ENCODE data around the gene PLEKHG2. TPM values are rescaled to one million over a fixed set of nuclear protein-coding genes. Genes with fewer than 3 reads are reported as not detected.

The PLEKHG2 gene
- total and polyA plus RNA-seq, 7 experiments from 2014 or later = 2.6 to 205 (median 21.7) TPM

GRCh38 chr19:39411832-39412099, 703 bp upstream of the PLEKHG2 start:
- ATAC-seq (peak; percentile 60), DNase-seq (peak; percentile 75 to 96 (median 94))
- Histone ChIP-seq H3K4me3 (ENCODE audit: low read length) (peak overlapping the region; percentile 82), H3K36me3 (ENCODE audit: control insufficient read depth in 2 of 3, insufficient read depth in 3 of 3, low read length in 3 of 3) (peaks cover 12 to 37% (median 14%) of the 10 kb centered on the region in 3 experiments), H3K27ac (ENCODE audit: low read depth, low read length) (peak overlapping the region; percentile 100), H3K9me3 (ENCODE audit: control insufficient read depth in 2 of 3, low read length in 3 of 3) (no peaks in the 10 kb centered on the region), H3K27me3 (ENCODE audit: control insufficient read depth in 2 of 2, insufficient read depth in 2 of 2, low read length in 2 of 2) (no peaks in the 10 kb centered on the region), H3K4me1 (ENCODE audit: control insufficient read depth in 2 of 2, insufficient read depth in 2 of 2, low read length in 2 of 2) (peaks cover 24 to 28% of the 10 kb centered on the region in 2 donors)
- intact Hi-C loops (cut with micrococcal nuclease) = loop anchor here (1.0 to 5.0 kb wide), 13 partner anchors 9 to 1009 kb away; partner anchors contain the start of genes EID2B (in 2 of the 2), MED29 (in 2 of the 2), PAF1 (in 2 of the 2) and SAMD4B (in 2 of the 2)
- CTCF ChIA-PET = interaction anchor here (0.7 to 2.3 kb wide), 11 partner anchors 12 to 938 kb away, joined by 3 to 121 read pairs (median 4); partner anchors contain the start of genes MED29, PAF1, RPS16 and SAMD4B
- peaks cover 0 to 19% (median 0%) of the 10 kb centered on the region in 11 donors for H3K9me3 Mint-ChIP-seq
- H3K4me1 Mint-ChIP-seq = peaks cover 24 to 49% (median 35%) of the 10 kb centered on the region in 7 donors
- H3K36me3 Mint-ChIP-seq = peaks cover 13 to 33% (median 17%) of the 10 kb centered on the region in 5 donors
- H3K4me3 Mint-ChIP-seq = peak overlapping the region; percentile 84 to 99 (median 92)
- H3K27ac Mint-ChIP-seq = peak overlapping the region; percentile 90 to 100 (median 97)
- peaks cover 0 to 3% (median 0%) of the 10 kb centered on the region in 5 donors for H3K27me3 Mint-ChIP-seq
- POLR2A ChIA-PET = interaction anchor here (0.7 to 2.3 kb wide), 15 partner anchors 12 to 290 kb away, joined by 3 to 250 read pairs (median 6); partner anchors contain the start of genes EID2B, GMFG, MED29 and PAF1

- peak overlapping the region; percentile 82 for H3K4me3 ChIP-seq (ENCODE audit: low read length)
- Mint-ChIP-seq H3K4me1 (peaks cover 24 to 49% (median 35%) of the 10 kb centered on the region in 7 donors), H3K4me3 (peak overlapping the region; percentile 84 to 99 (median 92)), H3K27ac (peak overlapping the region; percentile 59 to 100 (median 90)), H3K9me3 (peaks cover 0 to 14% (median 0%) of the 10 kb centered on the region in 11 donors), H3K36me3 (peaks cover 11 to 30% (median 15%) of the 10 kb centered on the region in 5 donors), H3K27me3 (peaks cover 0 to 3% (median 0%) of the 10 kb centered on the region in 5 donors)
- ChIA-PET CTCF (interaction anchor here (1.7 to 2.3 kb wide), 2 partner anchors 14 to 20 kb away, joined by 7 to 121 read pairs; no protein-coding TSS in a partner anchor), POLR2A (interaction anchor here (1.4 to 2.3 kb wide), 11 partner anchors 9 to 119 kb away, joined by 4 to 250 read pairs (median 12); partner anchors contain the start of genes EID2B, GMFG, MED29 and PAF1)
- no peak for ATAC-seq
- no peaks in the 10 kb centered on the region for H3K27me3 ChIP-seq (ENCODE audit: control insufficient read depth in 2 of 2, insufficient read depth in 2 of 2, low read length in 2 of 2)
- intact Hi-C loops (cut with micrococcal nuclease) = loop anchor here (1.0 to 5.0 kb wide), 12 partner anchors 11 to 1011 kb away; partner anchors contain the start of genes EID2B (in 2 of the 2), MED29 (in 2 of the 2), PAF1 (in 2 of the 2) and SAMD4B (in 2 of the 2)
- no peaks in the 10 kb centered on the region for H3K9me3 ChIP-seq (ENCODE audit: control insufficient read depth in 2 of 3, low read length in 3 of 3)
- peak overlapping the region; percentile 90 for H3K27ac ChIP-seq (ENCODE audit: low read depth, low read length)
- H3K36me3 ChIP-seq (ENCODE audit: control insufficient read depth in 2 of 3, insufficient read depth in 3 of 3, low read length in 3 of 3) = peaks cover 9 to 29% (median 11%) of the 10 kb centered on the region in 3 experiments
- peaks cover 24 to 28% of the 10 kb centered on the region in 2 donors for H3K4me1 ChIP-seq (ENCODE audit: control insufficient read depth in 2 of 2, insufficient read depth in 2 of 2, low read length in 2 of 2)
- peak in 3 of 9 donors; percentile 25 to 31 (median 26) for DNase-seq
These were observed 400 bp downstream of the PLEKHG2 start for GRCh38 chr19:39412867-39413271.

- Histone ChIP-seq H3K27ac (ENCODE audit: low read depth, low read length) (peak overlapping the region; percentile 90), H3K4me1 (ENCODE audit: control insufficient read depth in 2 of 2, insufficient read depth in 2 of 2, low read length in 2 of 2) (peaks cover 22 to 28% of the 10 kb centered on the region in 2 donors), H3K9me3 (ENCODE audit: control insufficient read depth in 2 of 3, low read length in 3 of 3) (no peaks in the 10 kb centered on the region), H3K36me3 (ENCODE audit: control insufficient read depth in 2 of 3, insufficient read depth in 3 of 3, low read length in 3 of 3) (peaks cover 4 to 26% (median 6%) of the 10 kb centered on the region in 3 experiments), H3K27me3 (ENCODE audit: control insufficient read depth in 2 of 2, insufficient read depth in 2 of 2, low read length in 2 of 2) (no peaks in the 10 kb centered on the region), H3K4me3 (ENCODE audit: low read length) (peak overlapping the region; percentile 82)
- H3K4me3 Mint-ChIP-seq = peak overlapping the region; percentile 84 to 99 (median 92)
- DNase-seq (peak in 3 of 9 donors; percentile 27 to 49 (median 29)), ATAC-seq (no peak)
- H3K4me1 Mint-ChIP-seq = peaks cover 24 to 45% (median 35%) of the 10 kb centered on the region in 7 donors
- peak overlapping the region; percentile 79 to 100 (median 95) for H3K27ac Mint-ChIP-seq
- POLR2A ChIA-PET = interaction anchor here (1.5 to 2.3 kb wide), 4 partner anchors 9 to 22 kb away, joined by 6 to 20 read pairs (median 12); partner anchors contain the start of gene RPS16
- H3K9me3 Mint-ChIP-seq = peaks cover 0 to 14% (median 0%) of the 10 kb centered on the region in 11 donors
- CTCF ChIA-PET = interaction anchor here (1.6 kb wide), 1 partner anchor 16 kb away, joined by 5 read pairs; no protein-coding TSS in a partner anchor
- intact Hi-C loops (cut with micrococcal nuclease) = loop anchor here in 1 of 2 donors (2.0 to 5.0 kb wide), 2 partner anchors 67 to 1011 kb away; partner anchors contain the start of genes FAM98C and TIMM50
- peaks cover 6 to 25% (median 10%) of the 10 kb centered on the region in 5 donors for H3K36me3 Mint-ChIP-seq
- peaks cover 0 to 3% (median 0%) of the 10 kb centered on the region in 5 donors for H3K27me3 Mint-ChIP-seq
These were observed 922 bp downstream of the PLEKHG2 start for GRCh38 chr19:39413272-39413910.

GRCh38 chr19:39413911-39414608, 1.6 kb downstream of the PLEKHG2 start:
- Histone ChIP-seq H3K27me3 (ENCODE audit: control insufficient read depth in 2 of 2, insufficient read depth in 2 of 2, low read length in 2 of 2) (no peaks in the 10 kb centered on the region), H3K36me3 (ENCODE audit: control insufficient read depth in 2 of 3, insufficient read depth in 3 of 3, low read length in 3 of 3) (peaks cover 0 to 28% (median 0%) of the 10 kb centered on the region in 3 experiments), H3K9me3 (ENCODE audit: control insufficient read depth in 2 of 3, low read length in 3 of 3) (no peaks in the 10 kb centered on the region), H3K4me1 (ENCODE audit: control insufficient read depth in 2 of 2, insufficient read depth in 2 of 2, low read length in 2 of 2) (peaks cover 16 to 24% of the 10 kb centered on the region in 2 donors), H3K4me3 (ENCODE audit: low read length) (peak overlapping the region; percentile 31), H3K27ac (ENCODE audit: low read depth, low read length) (peak overlapping the region; percentile 90)
- no peak for DNase-seq
- no peak for ATAC-seq
- Mint-ChIP-seq H3K9me3 (peaks cover 0 to 10% (median 0%) of the 10 kb centered on the region in 11 donors), H3K4me1 (peaks cover 20 to 39% (median 33%) of the 10 kb centered on the region in 7 donors), H3K27ac (peak overlapping the region; percentile 75 to 95 (median 92)), H3K27me3 (peaks cover 0 to 3% (median 0%) of the 10 kb centered on the region in 5 donors), H3K4me3 (peak overlapping the region; percentile 84 to 99 (median 89)), H3K36me3 (peaks cover 0 to 20% (median 5%) of the 10 kb centered on the region in 5 donors)
- intact Hi-C loops (cut with micrococcal nuclease) = loop anchor here in 1 of 2 donors (2.0 to 5.0 kb wide), 2 partner anchors 67 to 1012 kb away; partner anchors contain the start of genes FAM98C and TIMM50
- ChIA-PET CTCF (interaction anchor here (0.6 to 1.6 kb wide), 5 partner anchors 11 to 325 kb away, joined by 3 to 5 read pairs (median 4); no protein-coding TSS in a partner anchor), POLR2A (interaction anchor here (0.9 to 2.3 kb wide), 7 partner anchors 10 to 33 kb away, joined by 3 to 20 read pairs (median 6); partner anchors contain the start of gene RPS16)

GRCh38 chr19:39415111-39416046, 2.9 kb downstream of the PLEKHG2 start:
- no peak overlapping the region for H3K4me3 ChIP-seq (ENCODE audit: low read length)
- peaks cover 14 to 21% of the 10 kb centered on the region in 2 donors for H3K4me1 ChIP-seq (ENCODE audit: control insufficient read depth in 2 of 2, insufficient read depth in 2 of 2, low read length in 2 of 2)
- peak overlapping the region in 3 of 10 donors; percentile 5 to 51 (median 6) for H3K4me3 Mint-ChIP-seq
- H3K36me3 Mint-ChIP-seq = peaks cover 0 to 17% (median 5%) of the 10 kb centered on the region in 5 donors
- intact Hi-C loops (cut with micrococcal nuclease) = no loop called here
- H3K4me1 Mint-ChIP-seq = peaks cover 17 to 36% (median 31%) of the 10 kb centered on the region in 7 donors
- H3K27ac ChIP-seq (ENCODE audit: low read depth, low read length) = no peak overlapping the region
- no peaks in the 10 kb centered on the region for H3K9me3 ChIP-seq (ENCODE audit: control insufficient read depth in 2 of 3, low read length in 3 of 3)
- H3K36me3 ChIP-seq (ENCODE audit: control insufficient read depth in 2 of 3, insufficient read depth in 3 of 3, low read length in 3 of 3) = peaks cover 0 to 30% (median 0%) of the 10 kb centered on the region in 3 experiments
- H3K27ac Mint-ChIP-seq = peak overlapping the region in 5 of 9 donors; percentile 29 to 92 (median 69)
- no peaks in the 10 kb centered on the region for H3K27me3 ChIP-seq (ENCODE audit: control insufficient read depth in 2 of 2, insufficient read depth in 2 of 2, low read length in 2 of 2)
- H3K27me3 Mint-ChIP-seq = peaks cover 0 to 3% (median 0%) of the 10 kb centered on the region in 5 donors
- peaks cover 0 to 7% (median 0%) of the 10 kb centered on the region in 11 donors for H3K9me3 Mint-ChIP-seq
- ChIA-PET CTCF (interaction anchor here (0.6 to 1.6 kb wide), 4 partner anchors 10 to 327 kb away, joined by 3 to 5 read pairs (median 4); no protein-coding TSS in a partner anchor), POLR2A (interaction anchor here (0.9 to 5.8 kb wide), 8 partner anchors 9 to 31 kb away, joined by 3 to 25 read pairs (median 5); partner anchors contain the start of genes PAF1 and RPS16)
- ATAC-seq = no peak
- DNase-seq = no peak

Measured in naive thymus-derived CD4-positive, alpha-beta T cell (primary cell).